ENCODE measurements around the gene MDH1.
A peak's percentile ranks its signal among the peaks of the same experiment; 100 is the strongest.
"Not testable (repeated sequence)": the region's sequence is repeated elsewhere in the genome, so short reads cannot be mapped to it uniquely, and the experiment has no call there.

The MDH1 gene

GRCh38 chr2:63589148-63589958, 590 bp downstream of the MDH1 start:
- DNase-seq, result no peak

- DNase-seq, result peak; percentile 83 to 85
Observed at GRCh38 chr2:63590626-63591408, 2.1 kb downstream of the MDH1 start.

GRCh38 chr2:63591566-63592175, 2.9 kb downstream of the MDH1 start:
- no peak for DNase-seq

- DNase-seq, result no peak
Observed at GRCh38 chr2:63594660-63595059, 5.9 kb downstream of the MDH1 start.

GRCh38 chr2:63596401-63596883, 7.7 kb downstream of the MDH1 start:
- DNase-seq, result peak; percentile 73 to 93

- DNase-seq, result no peak
Observed at GRCh38 chr2:63598981-63599380, 10.2 kb downstream of the MDH1 start.

- no peak for DNase-seq
Observed at GRCh38 chr2:63600881-63601460, 12.2 kb downstream of the MDH1 start.

GRCh38 chr2:63604666-63605065, 15.9 kb downstream of the MDH1 start:
- no peak for DNase-seq

- not testable (repeated sequence) for DNase-seq
Observed at GRCh38 chr2:63608865-63609264, 20.1 kb downstream of the MDH1 start.

GRCh38 chr2:63610525-63610924, 21.8 kb downstream of the MDH1 start:
- no peak for DNase-seq

GRCh38 chr2:63613391-63613901, 24.7 kb downstream of the MDH1 start:
- peak; percentile 25 to 76 for DNase-seq

GRCh38 chr2:63614448-63614968, 25.7 kb downstream of the MDH1 start:
- DNase-seq, result no peak

- DNase-seq, result no peak
Observed at GRCh38 chr2:63614983-63615945, 26.5 kb downstream of the MDH1 start.

GRCh38 chr2:63617366-63617765, 28.6 kb downstream of the MDH1 start:
- DNase-seq, result no peak

- DNase-seq, result no peak
Observed at GRCh38 chr2:63619328-63619727, 30.6 kb downstream of the MDH1 start.

GRCh38 chr2:63622751-63623150, 34.0 kb downstream of the MDH1 start:
- DNase-seq, result no peak

- DNase-seq, result not testable (repeated sequence)
Observed at GRCh38 chr2:63623763-63624162, 35.0 kb downstream of the MDH1 start.

- no peak for DNase-seq
Observed at GRCh38 chr2:63627866-63628265, 39.1 kb downstream of the MDH1 start.

- DNase-seq, result no peak
Observed at GRCh38 chr2:63628403-63628942, 39.7 kb downstream of the MDH1 start.

GRCh38 chr2:63631501-63631900, 42.7 kb downstream of the MDH1 start:
- no peak for DNase-seq

- DNase-seq, result no peak
Observed at GRCh38 chr2:63632382-63632781, 43.6 kb downstream of the MDH1 start.
